Retinal pigment epithelial cell (primary cell): ENCODE measurements around the gene TRAFD1.

Experiments
- DNase-seq: peaks from one replicate; pipeline ENCODE4 v3.0.0-alpha.2; 2010; ENCODE audit warnings: low read depth
- H3K4me3 ChIP-seq: 2 replicates; pipeline ENCODE4 v1.5.1; 2011; ENCODE audit warnings: mild to moderate bottlenecking, low read length, control low read depth, moderate library complexity
- TF ChIP-seq, protein P1 (sequence below): conservative IDR thresholded peaks from 2 replicates; pipeline ENCODE4 v1.5.1; 2011; ENCODE audit warnings: low read depth, low read length, control low read depth, inconsistent platforms

Gene TRAFD1

DNA sequence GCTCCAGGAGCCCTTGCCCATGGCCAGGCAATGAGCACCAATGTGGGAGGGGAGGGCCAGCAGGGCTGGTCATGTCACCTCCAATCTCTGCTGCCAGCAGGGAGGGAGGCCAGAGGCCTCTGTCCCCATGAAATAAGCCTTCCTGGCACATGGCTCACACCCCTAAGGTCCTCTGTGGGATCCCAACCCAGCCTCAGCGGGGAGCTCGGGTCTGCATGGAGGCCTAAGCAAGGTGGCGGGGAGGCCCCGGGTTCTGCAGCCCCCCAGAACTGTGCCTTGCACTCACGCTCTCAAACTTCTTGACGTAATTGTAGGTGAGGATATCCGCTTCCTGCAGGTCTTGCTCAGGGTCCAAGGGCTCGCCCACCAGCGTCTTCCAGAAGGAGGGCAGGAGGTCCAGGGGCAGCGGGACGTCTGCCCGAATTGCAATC is 41.7 kb downstream of the TRAFD1 start:
- H3K4me3 ChIP-seq = no peak overlapping the region
- TF ChIP-seq, protein P1, sequence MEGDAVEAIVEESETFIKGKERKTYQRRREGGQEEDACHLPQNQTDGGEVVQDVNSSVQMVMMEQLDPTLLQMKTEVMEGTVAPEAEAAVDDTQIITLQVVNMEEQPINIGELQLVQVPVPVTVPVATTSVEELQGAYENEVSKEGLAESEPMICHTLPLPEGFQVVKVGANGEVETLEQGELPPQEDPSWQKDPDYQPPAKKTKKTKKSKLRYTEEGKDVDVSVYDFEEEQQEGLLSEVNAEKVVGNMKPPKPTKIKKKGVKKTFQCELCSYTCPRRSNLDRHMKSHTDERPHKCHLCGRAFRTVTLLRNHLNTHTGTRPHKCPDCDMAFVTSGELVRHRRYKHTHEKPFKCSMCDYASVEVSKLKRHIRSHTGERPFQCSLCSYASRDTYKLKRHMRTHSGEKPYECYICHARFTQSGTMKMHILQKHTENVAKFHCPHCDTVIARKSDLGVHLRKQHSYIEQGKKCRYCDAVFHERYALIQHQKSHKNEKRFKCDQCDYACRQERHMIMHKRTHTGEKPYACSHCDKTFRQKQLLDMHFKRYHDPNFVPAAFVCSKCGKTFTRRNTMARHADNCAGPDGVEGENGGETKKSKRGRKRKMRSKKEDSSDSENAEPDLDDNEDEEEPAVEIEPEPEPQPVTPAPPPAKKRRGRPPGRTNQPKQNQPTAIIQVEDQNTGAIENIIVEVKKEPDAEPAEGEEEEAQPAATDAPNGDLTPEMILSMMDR = no peak

DNA sequence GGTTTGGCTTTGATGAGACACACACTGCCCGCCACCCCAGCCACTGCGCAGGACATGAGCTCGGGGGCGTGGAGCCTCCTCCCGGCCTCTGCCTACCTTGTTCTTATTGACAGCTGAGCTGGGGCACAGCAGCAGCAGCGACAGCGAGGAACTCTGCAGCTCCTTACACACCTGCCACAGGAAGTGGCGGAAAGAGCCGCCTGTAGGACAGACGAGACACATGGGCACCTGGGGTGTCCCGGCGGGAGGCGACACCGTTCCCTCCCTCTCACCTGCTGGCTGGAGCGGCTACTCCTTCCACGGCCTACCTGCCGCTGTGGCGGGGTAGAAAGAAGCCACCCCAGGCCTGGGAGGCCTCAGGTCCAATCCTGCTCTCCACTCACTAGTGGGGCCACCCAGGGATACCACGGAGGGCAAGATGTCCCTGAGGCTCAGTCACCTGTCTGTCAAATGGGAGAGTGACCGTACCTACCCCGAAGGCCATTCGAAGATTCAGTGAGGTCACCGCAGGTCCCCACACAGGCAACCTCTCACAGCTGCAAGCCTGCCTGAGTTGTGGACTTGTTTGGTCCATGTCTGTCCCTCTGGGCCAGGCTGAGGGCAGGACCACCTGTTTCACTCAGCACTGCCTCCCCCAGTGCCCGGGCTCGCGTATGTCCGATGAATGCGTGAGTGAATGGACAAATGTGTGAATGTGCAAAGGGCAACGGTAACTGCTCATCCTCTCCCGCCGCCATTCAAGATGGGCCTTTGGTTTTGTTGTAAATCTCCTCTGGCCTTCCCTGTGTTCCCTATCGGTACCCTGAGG is 42.6 kb downstream of the TRAFD1 start:
- TF ChIP-seq, protein P1 = no peak
- no peak for DNase-seq
- no peak overlapping the region for H3K4me3 ChIP-seq

More for the DNA sequence above, 41.7 kb downstream of the TRAFD1 start:
- no peak for DNase-seq

DNA sequence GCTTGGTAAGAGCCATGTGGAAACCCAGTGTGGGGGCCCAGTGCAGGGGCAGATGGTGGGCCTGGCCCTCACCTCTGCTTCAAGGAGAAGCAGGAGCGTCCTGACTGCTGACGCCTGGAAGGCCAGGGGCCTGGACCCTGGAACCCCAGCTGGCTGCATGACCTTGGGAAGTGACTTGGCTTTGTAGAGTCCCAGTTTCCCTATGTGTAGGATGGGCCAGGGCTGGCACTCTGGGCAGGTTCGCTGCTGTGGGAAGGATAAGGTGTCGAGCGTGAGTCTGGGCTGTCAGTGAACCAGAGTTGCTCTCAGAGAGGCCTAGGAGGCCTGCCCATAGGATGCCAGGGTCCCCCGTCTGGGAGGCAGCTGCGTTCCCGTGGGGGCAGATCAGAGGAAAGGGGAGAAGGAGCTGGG is 43.2 kb downstream of the TRAFD1 start:
- TF ChIP-seq, protein P1 = no peak
- H3K4me3 ChIP-seq = no peak overlapping the region
- no peak for DNase-seq

DNA sequence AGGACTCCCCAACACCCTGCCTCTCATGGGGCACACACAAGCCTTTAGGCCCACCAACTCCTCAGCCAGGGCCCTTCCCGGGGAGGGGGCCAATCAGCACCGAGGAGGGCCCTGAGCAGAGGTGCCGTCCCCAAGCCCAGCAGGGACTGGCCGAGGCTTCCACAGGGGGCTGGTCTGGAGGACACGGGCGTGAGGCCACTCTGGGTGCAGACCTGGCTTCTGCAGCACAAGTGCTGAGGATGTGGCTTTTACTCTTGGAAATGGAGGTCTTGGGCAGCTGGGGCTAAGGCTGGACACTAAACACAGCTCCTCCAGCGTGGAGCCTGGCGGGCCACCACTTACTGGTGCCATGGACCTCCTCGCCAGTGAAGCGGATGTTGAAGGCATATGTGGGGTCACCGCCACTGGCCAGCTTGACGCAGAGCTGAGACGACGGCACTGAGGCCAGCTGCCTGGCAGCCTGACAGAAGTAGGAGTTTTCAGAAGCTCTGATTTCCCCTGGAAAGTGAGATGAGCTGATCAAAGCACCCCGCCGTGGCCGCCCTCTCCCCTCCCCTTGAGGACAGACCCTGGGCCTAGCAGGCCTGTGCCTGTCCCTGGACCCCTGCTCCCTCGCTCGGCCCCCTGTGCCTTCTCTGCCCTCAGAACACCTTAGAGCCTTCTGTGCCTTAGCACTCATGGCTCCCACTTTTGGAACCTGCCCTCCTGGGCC is 44.0 kb downstream of the TRAFD1 start:
- H3K4me3 ChIP-seq = no peak overlapping the region
- TF ChIP-seq, protein P1 = no peak
- no peak for DNase-seq

DNA sequence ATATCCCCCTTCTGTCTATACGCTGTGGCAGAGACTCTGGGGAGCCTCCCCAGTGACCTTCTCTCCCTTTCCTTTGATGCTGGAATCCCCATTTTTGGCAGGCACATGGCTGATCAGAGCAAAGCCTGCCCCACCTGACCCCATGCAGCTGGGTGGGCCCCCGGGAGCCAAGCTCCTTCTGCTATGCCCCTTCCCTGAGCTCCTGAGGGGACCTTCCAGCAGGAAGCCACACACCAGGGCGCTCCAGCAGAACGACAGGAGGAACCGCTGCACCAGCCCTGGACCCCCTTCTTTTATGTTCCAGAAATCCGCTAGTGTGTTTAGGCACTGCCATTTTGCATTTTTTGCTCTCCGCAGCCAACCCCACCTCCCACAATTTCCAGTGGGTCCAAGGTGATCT is 44.6 kb downstream of the TRAFD1 start:
- DNase-seq = no peak

DNA sequence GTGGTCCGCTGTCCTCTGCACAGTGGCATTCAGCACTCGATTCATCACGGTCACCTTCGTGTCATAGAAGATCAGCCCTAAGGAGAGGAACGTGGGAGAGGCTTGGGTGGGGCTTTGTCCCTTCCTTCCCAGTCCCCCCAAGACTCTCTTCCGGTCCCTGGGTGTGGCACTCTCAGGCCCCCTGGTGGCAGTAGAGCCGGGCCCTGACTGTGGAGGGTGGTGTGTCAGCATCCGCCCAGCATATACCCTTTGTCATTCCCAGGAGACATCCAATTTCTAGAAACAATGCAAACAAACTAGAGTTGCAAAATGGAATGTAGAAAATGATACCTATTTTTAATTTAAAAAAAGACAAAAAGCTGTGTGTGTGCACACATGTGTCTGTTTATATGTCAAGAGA is 45.0 kb downstream of the TRAFD1 start:
- TF ChIP-seq, protein P1 = peak; percentile 60
- DNase-seq = no peak
- H3K4me3 ChIP-seq = no peak overlapping the region

More for the DNA sequence above, 44.6 kb downstream of the TRAFD1 start:
- no peak overlapping the region for H3K4me3 ChIP-seq
- TF ChIP-seq, protein P1 = no peak
